ENCODE results near the gene MAGI2.
A peak's percentile ranks its signal among the peaks of the same experiment; 100 is the strongest.

MAGI2 gene

DNA sequence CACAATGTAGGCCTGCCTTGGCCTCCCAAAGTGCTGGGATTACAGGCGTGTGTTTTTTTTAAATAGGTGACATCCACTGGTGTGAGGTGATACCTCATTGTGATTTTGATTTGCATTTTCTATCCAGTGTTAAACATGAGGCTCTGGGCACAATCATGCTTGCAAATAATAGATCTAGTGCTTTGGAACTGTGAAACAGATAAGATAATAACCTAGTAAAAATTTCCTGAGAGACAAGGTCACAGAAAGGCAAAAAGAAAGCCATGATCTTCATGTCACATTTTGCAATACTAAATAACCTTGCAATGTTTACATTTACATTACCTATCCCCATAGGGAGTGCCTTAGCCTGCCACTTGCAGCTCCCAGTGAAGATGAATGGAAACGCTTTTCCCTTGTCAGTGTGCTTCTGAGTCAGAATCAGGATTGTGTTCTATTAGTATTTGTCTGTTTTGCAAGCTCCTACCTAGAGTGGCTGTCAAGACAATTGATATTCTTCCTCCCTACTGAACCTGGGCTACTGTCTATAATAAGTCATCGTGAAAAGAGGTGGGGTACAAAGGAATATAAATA is 1398.4 kb downstream of the MAGI2 start:
- ChIA-PET CTCF (no interaction called here), POLR2A (ENCODE audit: low non-redundant PET) (no interaction called here)
- no peak for DNase-seq (ENCODE audit: low spot score)
- TF ChIP-seq, protein P1, sequence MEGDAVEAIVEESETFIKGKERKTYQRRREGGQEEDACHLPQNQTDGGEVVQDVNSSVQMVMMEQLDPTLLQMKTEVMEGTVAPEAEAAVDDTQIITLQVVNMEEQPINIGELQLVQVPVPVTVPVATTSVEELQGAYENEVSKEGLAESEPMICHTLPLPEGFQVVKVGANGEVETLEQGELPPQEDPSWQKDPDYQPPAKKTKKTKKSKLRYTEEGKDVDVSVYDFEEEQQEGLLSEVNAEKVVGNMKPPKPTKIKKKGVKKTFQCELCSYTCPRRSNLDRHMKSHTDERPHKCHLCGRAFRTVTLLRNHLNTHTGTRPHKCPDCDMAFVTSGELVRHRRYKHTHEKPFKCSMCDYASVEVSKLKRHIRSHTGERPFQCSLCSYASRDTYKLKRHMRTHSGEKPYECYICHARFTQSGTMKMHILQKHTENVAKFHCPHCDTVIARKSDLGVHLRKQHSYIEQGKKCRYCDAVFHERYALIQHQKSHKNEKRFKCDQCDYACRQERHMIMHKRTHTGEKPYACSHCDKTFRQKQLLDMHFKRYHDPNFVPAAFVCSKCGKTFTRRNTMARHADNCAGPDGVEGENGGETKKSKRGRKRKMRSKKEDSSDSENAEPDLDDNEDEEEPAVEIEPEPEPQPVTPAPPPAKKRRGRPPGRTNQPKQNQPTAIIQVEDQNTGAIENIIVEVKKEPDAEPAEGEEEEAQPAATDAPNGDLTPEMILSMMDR (conservative IDR thresholded peaks at IDR 0.05; ENCODE audit: low read depth): no peak
- H3K27ac ChIP-seq: no peak overlapping the region

DNA sequence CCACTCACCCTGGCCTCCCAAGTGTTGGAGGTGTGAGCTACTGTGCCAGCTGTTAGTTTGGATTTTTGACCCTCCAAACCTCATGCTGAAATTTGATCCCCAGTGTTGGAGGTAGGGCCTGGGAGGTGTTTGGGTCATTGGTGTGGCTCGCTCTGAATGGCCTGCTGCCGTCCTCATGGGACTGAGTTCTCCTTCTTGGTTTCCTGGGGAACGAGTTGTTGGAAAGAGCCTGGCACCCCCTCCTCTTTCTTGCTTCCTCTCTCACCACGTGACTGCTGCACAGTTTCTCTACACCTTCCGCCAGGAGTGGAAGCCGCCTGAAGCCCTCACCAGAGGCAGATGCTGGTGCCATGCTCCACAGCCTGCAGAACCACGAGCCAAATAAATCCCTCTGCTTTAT is 1401.4 kb downstream of the MAGI2 start:
- CTCF ChIA-PET: interaction anchor here (0.7 kb wide), 1 partner anchor 138 kb away, joined by 3 read pairs; no protein-coding TSS in a partner anchor
- DNase-seq (ENCODE audit: low spot score): no peak
- TF ChIP-seq, protein P1 (conservative IDR thresholded peaks at IDR 0.05; ENCODE audit: low read depth): no peak
- POLR2A ChIA-PET (ENCODE audit: low non-redundant PET): no interaction called here
- no peak overlapping the region for H3K27ac ChIP-seq

DNA sequence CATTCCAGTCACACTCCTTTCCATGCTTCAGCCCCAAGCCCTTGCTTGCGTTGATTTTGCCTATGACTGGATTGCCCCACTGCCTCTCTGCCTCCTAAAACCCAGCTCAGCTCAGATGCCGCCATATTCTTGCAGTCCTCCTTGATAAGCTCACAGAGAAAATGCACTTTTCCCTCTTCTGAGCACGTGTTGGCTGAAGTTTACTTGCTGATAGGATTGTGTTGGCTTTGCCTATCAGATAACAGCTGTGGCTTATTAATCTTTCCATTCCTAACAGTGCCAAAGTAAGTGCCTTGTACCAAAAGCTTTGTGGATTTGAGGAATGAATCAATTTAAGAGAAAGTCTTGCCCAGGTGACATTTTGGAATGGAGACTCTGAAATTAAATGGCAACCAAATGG is 1405.7 kb downstream of the MAGI2 start:
- POLR2A ChIA-PET (ENCODE audit: low non-redundant PET): no interaction called here
- no peak for DNase-seq (ENCODE audit: low spot score)
- CTCF ChIA-PET: no interaction called here
- TF ChIP-seq, protein P1 (conservative IDR thresholded peaks at IDR 0.05; ENCODE audit: low read depth): no peak
- no peak overlapping the region for H3K27ac ChIP-seq

DNA sequence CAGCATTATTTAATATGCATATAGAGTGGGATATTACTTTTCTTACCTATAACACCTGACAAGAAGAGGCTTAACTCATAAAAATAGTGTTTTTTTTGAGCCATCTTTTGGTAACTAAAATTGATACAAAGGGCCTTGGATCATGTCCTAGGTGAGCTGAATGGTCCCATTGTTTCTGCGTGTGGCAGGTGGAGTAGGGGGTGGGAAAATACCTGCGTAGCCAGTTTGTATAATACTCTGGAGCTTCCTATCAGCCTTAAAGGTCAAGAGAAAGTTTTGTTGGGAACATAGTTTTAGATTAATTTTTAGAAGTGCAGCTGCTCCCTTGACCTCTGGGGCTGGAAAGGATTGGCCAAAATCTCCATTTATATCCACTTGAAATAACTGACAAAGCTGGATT is 1410.3 kb downstream of the MAGI2 start:
- no peak for DNase-seq (ENCODE audit: low spot score)
- H3K27ac ChIP-seq: no peak overlapping the region
- ChIA-PET POLR2A (ENCODE audit: low non-redundant PET) (no interaction called here), CTCF (interaction anchor here (0.9 kb wide), 1 partner anchor 22 kb away, joined by 5 read pairs; no protein-coding TSS in a partner anchor)
- TF ChIP-seq, protein P1 (conservative IDR thresholded peaks at IDR 0.05; ENCODE audit: low read depth): no peak

GRCh38 chr7:78041423-78041822 is 1412.0 kb downstream of the MAGI2 start:
- no peak overlapping the region for H3K27ac ChIP-seq
- CTCF ChIA-PET: interaction anchor here (1.7 kb wide), 1 partner anchor 21 kb away, joined by 11 read pairs; no protein-coding TSS in a partner anchor
- POLR2A ChIA-PET (ENCODE audit: low non-redundant PET): no interaction called here
- DNase-seq (ENCODE audit: low spot score): no peak
- TF ChIP-seq, protein P1 (conservative IDR thresholded peaks at IDR 0.05; ENCODE audit: low read depth): no peak

GRCh38 chr7:78039790-78040776 is 1413.4 kb downstream of the MAGI2 start:
- ChIA-PET CTCF (interaction anchor here (0.5 to 1.7 kb wide), 6 partner anchors 18 to 1818 kb away, joined by 3 to 11 read pairs (median 4); no protein-coding TSS in a partner anchor), POLR2A (ENCODE audit: low non-redundant PET) (no interaction called here)
- peak; percentile 25 for DNase-seq (ENCODE audit: low spot score)
- TF ChIP-seq, protein P1 (conservative IDR thresholded peaks at IDR 0.05; ENCODE audit: low read depth): peak; percentile 75
- no peak overlapping the region for H3K27ac ChIP-seq
